ENCODE data around the gene ZCCHC9. TPM values are rescaled to one million over a fixed set of nuclear protein-coding genes. Genes with fewer than 3 reads are reported as not detected.

Gene ZCCHC9
- polyA plus RNA-seq, 1 of the 3 experiments (the other 2 are of a cell fraction) = 13.2 TPM

DNA sequence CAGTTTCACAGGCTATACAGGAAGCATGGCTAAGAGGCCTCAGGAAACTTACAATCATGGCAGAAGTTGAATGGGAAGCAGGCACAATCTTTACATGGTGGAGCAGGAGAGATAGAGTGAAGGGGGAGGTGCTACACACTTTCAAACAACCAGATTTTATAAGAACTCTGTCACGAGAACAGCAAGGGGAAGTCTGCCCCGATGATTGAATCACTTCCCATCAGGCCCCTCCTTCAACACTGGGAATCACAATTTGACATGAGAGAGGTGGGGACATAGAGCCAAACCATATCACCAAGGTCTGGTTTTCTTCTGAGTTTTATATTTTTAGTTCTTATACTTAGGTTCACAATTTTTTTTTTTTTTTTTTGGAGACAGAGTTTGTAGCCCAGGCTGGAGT lies 16.1 kb downstream of the ZCCHC9 start:
- ChIA-PET POLR2A (no interaction called here), CTCF (no interaction called here)
- Histone ChIP-seq H2AFZ (ENCODE audit: low read depth) (no peak overlapping the region), H3K27me3 (ENCODE audit: insufficient read depth) (no peaks in the 10 kb centered on the region), H3K9me3 (no peaks in the 10 kb centered on the region), H3F3A (replicated peaks; ENCODE audit: insufficient read depth) (peaks cover 7% of the 10 kb centered on the region), H3K9me2 (no peaks in the 10 kb centered on the region), H3K4me1 (ENCODE audit: control insufficient read depth in 1 of 2, insufficient read depth in 2 of 2, low read depth in 1 of 2, low read length in 1 of 2) (no peaks in the 10 kb centered on the region), H3K4me2 (no peak overlapping the region), H3K36me3 (replicated peaks in 1 of 2; ENCODE audit: control insufficient read depth in 1 of 2, insufficient read depth in 2 of 2, low read length in 1 of 2) (peaks cover 13 to 18% of the 10 kb centered on the region in 2 experiments), H3K9ac (no peak overlapping the region), H3K4me3 (ENCODE audit: low read depth in 2 of 2, low read length in 1 of 2) (no peak overlapping the region), H4K20me1 (ENCODE audit: insufficient read depth) (no peaks in the 10 kb centered on the region), H3K27ac (ENCODE audit: low read depth in 2 of 2, low read length in 1 of 2) (no peak overlapping the region), H3K79me2 (ENCODE audit: insufficient read depth) (no peaks in the 10 kb centered on the region)
- 57% methylated on average over 2 of the region's 2 CpGs for WGBS (ENCODE audit: low lambda C conversion rate)
- DNase-seq = no peak
- TF ChIP-seq POLR2AphosphoS5 (IDR thresholded peaks at IDR 0.05; ENCODE audit: low read depth, low read length) (no peak), TCF12 (IDR thresholded peaks at IDR 0.05) (no peak), PBX3 (IDR thresholded peaks at IDR 0.05) (no peak), SIN3A (IDR thresholded peaks at IDR 0.05; ENCODE audit: borderline replicate concordance, low read depth, low read length) (no peak), EZH2phosphoT487 (IDR thresholded peaks at IDR 0.05; ENCODE audit: borderline replicate concordance, low read depth) (no peak), TAF1 (IDR thresholded peaks at IDR 0.05; ENCODE audit: borderline replicate concordance, low read depth, low read length) (no peak), CHD2 (IDR thresholded peaks at IDR 0.05; ENCODE audit: low read length, partially characterized antibody) (no peak), FOSL2 (IDR thresholded peaks at IDR 0.05; ENCODE audit: borderline replicate concordance, low read depth) (no peak), JUND (IDR thresholded peaks at IDR 0.05) (no peak), RXRA (IDR thresholded peaks at IDR 0.05; ENCODE audit: borderline replicate concordance, low read depth) (no peak)

DNA sequence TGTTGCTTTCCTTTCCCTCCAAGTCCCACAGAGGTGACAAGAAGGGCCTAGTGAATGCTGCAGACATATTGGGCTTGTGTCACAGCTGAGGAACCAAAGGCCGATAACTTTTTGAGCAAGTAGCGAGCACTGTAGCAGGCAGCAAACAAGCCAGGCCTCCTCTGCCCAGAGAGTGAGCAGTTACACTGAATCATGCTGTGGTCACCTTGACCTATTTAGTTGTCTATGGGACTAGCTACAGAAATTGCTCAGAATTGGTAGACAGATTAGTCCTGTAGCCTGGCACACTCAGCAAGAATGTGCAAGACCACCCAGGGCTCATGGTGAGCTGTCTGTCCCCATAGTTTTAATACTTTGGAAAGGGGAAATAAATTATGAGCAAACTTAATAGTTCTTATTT lies 25.2 kb downstream of the ZCCHC9 start:
- ChIA-PET POLR2A (no interaction called here), CTCF (interaction anchor here (1.4 kb wide), 1 partner anchor 11 kb away, joined by 4 read pairs; no protein-coding TSS in a partner anchor)
- H3K9me2 ChIP-seq = no peaks in the 10 kb centered on the region
- H3K27ac ChIP-seq (ENCODE audit: low read depth in 2 of 2, low read length in 1 of 2) = no peak overlapping the region
- no peaks in the 10 kb centered on the region for H3K36me3 ChIP-seq (replicated peaks in 1 of 2; ENCODE audit: control insufficient read depth in 1 of 2, insufficient read depth in 2 of 2, low read length in 1 of 2)
- no peak for DNase-seq
- H3K9ac ChIP-seq = no peak overlapping the region
- H3K79me2 ChIP-seq (ENCODE audit: insufficient read depth) = no peaks in the 10 kb centered on the region
- H3F3A ChIP-seq (replicated peaks; ENCODE audit: insufficient read depth) = no peaks in the 10 kb centered on the region
- no peaks in the 10 kb centered on the region for H4K20me1 ChIP-seq (ENCODE audit: insufficient read depth)
- H3K4me3 ChIP-seq (ENCODE audit: low read depth in 2 of 2, low read length in 1 of 2) = no peak overlapping the region
- H3K9me3 ChIP-seq = no peaks in the 10 kb centered on the region
- H3K4me2 ChIP-seq = no peak overlapping the region
- WGBS (ENCODE audit: low lambda C conversion rate) = no CpG with 5 or more reads among the region's 2 CpGs
- H2AFZ ChIP-seq (ENCODE audit: low read depth) = no peak overlapping the region
- no peaks in the 10 kb centered on the region; the same call in 1 of the 2 replicates for H3K27me3 ChIP-seq (ENCODE audit: insufficient read depth)
- no peaks in the 10 kb centered on the region for H3K4me1 ChIP-seq (ENCODE audit: control insufficient read depth in 1 of 2, insufficient read depth in 2 of 2, low read depth in 1 of 2, low read length in 1 of 2)
- TF ChIP-seq RFX5 (IDR thresholded peaks at IDR 0.05; ENCODE audit: low read length) = no peak
- no peak for TF ChIP-seq MEF2A (IDR thresholded peaks at IDR 0.05; ENCODE audit: borderline replicate concordance, low read depth)
- TF ChIP-seq, protein P1, sequence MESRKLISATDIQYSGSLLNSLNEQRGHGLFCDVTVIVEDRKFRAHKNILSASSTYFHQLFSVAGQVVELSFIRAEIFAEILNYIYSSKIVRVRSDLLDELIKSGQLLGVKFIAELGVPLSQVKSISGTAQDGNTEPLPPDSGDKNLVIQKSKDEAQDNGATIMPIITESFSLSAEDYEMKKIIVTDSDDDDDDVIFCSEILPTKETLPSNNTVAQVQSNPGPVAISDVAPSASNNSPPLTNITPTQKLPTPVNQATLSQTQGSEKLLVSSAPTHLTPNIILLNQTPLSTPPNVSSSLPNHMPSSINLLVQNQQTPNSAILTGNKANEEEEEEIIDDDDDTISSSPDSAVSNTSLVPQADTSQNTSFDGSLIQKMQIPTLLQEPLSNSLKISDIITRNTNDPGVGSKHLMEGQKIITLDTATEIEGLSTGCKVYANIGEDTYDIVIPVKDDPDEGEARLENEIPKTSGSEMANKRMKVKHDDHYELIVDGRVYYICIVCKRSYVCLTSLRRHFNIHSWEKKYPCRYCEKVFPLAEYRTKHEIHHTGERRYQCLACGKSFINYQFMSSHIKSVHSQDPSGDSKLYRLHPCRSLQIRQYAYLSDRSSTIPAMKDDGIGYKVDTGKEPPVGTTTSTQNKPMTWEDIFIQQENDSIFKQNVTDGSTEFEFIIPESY (IDR thresholded peaks at IDR 0.05; ENCODE audit: borderline replicate concordance, low read depth) = no peak
- no peak for TF ChIP-seq CHD2 (IDR thresholded peaks at IDR 0.05; ENCODE audit: low read length, partially characterized antibody)
- TF ChIP-seq MXI1 (IDR thresholded peaks at IDR 0.05; ENCODE audit: low read depth, low read length) = no peak
- TF ChIP-seq SIN3A (IDR thresholded peaks at IDR 0.05; ENCODE audit: borderline replicate concordance, low read depth, low read length) = no peak
- TF ChIP-seq TAF1 (IDR thresholded peaks at IDR 0.05; ENCODE audit: borderline replicate concordance, low read depth, low read length) = no peak
- no peak for TF ChIP-seq FOXM1 (IDR thresholded peaks at IDR 0.05; ENCODE audit: low read depth)
- no peak for TF ChIP-seq RXRA (IDR thresholded peaks at IDR 0.05; ENCODE audit: borderline replicate concordance, low read depth)
- no peak for TF ChIP-seq NFIC (IDR thresholded peaks at IDR 0.05; ENCODE audit: borderline replicate concordance)
- TF ChIP-seq ELF1 (IDR thresholded peaks at IDR 0.05) = no peak
- TF ChIP-seq IRF3 (IDR thresholded peaks at IDR 0.05; ENCODE audit: low read depth, low read length) = no peak
- TF ChIP-seq GATA2 (CRISPR knock-in tag; IDR thresholded peaks at IDR 0.05) = no peak
- no peak for TF ChIP-seq MAX (IDR thresholded peaks at IDR 0.05; ENCODE audit: low read depth)
- no peak for TF ChIP-seq YY1 (IDR thresholded peaks at IDR 0.05; ENCODE audit: low read depth)
- no peak for TF ChIP-seq SMC3 (IDR thresholded peaks at IDR 0.05; ENCODE audit: low read depth, low read length)
